K562 (cell line): ENCODE data around the gene TTC24. TPM values are rescaled to one million over a fixed set of nuclear protein-coding genes. Genes with fewer than 3 reads are reported as not detected.

Experiments
- ETV5 ChIP-seq: sonication (generic); formaldehyde crosslinking; IDR thresholded peaks from 2 replicates; pipeline ENCODE4 v1.4.0; 2020; ENCODE audit warnings: low read depth, mild to moderate bottlenecking, missing genetic modification reagents
- HCFC1 ChIP-seq: IDR thresholded peaks from 2 replicates; pipeline ENCODE4 v1.6.1; 2012; ENCODE audit warnings: low read depth, low read length, improper control_type of control experiment
- HMGN3 ChIP-seq: IDR thresholded peaks from 2 replicates; pipeline ENCODE4 v1.6.1; 2011; ENCODE audit warnings: borderline replicate concordance, low read depth, mild to moderate bottlenecking, mixed read lengths, low read length; ENCODE audit not compliant: insufficient read length; ENCODE audit errors: extremely low read depth
- MBD2 ChIP-seq: sonication (generic); IDR thresholded peaks from 2 replicates; pipeline ENCODE4 v1.6.1; 2016; ENCODE audit warnings: low read depth, borderline replicate concordance
- MLLT1 ChIP-seq, 2 experiments: fragments of 450-650 bp; IDR thresholded peaks; 2 replicates each; pipeline ENCODE4 v1.6.1; 2016
- MTA2 ChIP-seq: fragments of 450-650 bp; IDR thresholded peaks from 2 replicates; pipeline ENCODE4 v1.6.1; 2016; ENCODE audit warnings: low read depth
- NR2C1 ChIP-seq, 2 experiments: fragments of 450-650 bp; IDR thresholded peaks; 2 replicates each; pipeline ENCODE4 v1.6.1; 2017; ENCODE audit warnings: mild to moderate bottlenecking in 2 of 2, antibody characterized with exemption in 1 of 2, inconsistent platforms in 1 of 2, missing compliant biosample characterization in 1 of 2, missing genetic modification characterization in 1 of 2
- RBBP5 ChIP-seq: fragments of 200-600 bp; sonication (generic); IDR thresholded peaks from 2 replicates; pipeline ENCODE4 v1.6.1; 2012; ENCODE audit warnings: borderline replicate concordance, mild to moderate bottlenecking, low read length, control low read depth, inconsistent platforms; ENCODE audit not compliant: insufficient read depth, poor library complexity, severe bottlenecking
- SREBF2 ChIP-seq: sonication (generic); formaldehyde crosslinking; IDR thresholded peaks from 2 replicates; pipeline ENCODE4 v1.4.0; 2020; ENCODE audit warnings: mild to moderate bottlenecking, missing genetic modification reagents
- TAF1 ChIP-seq: IDR thresholded peaks from 2 replicates; pipeline ENCODE4 v1.6.1; 2011; ENCODE audit warnings: mild to moderate bottlenecking, low read length, moderate library complexity; ENCODE audit not compliant: insufficient read depth, control insufficient read depth, severe bottlenecking; ENCODE audit errors: extremely low read depth
- TEAD4 ChIP-seq, 2 experiments: sonication (generic) in 1 of 2; formaldehyde crosslinking in 1 of 2; IDR thresholded peaks; 2 replicates each; pipeline versions ENCODE4 v1.6.1 to v1.8.0; 2012 to 2022; ENCODE audit warnings: borderline replicate concordance in 1 of 2, inconsistent platforms in 1 of 2, low read length in 1 of 2, mild to moderate bottlenecking in 1 of 2, missing genetic modification reagents in 1 of 2
- TRIM28 ChIP-seq: fragments of 450-650 bp; IDR thresholded peaks from 2 replicates; pipeline ENCODE4 v1.6.1; 2017
- XRCC5 ChIP-seq: fragments of 200-400 bp; formaldehyde crosslinking; IDR thresholded peaks from 2 replicates; pipeline ENCODE4 v1.6.1; 2017; ENCODE audit warnings: low read depth, mild to moderate bottlenecking, low read length
- polyA plus RNA-seq, 8 experiments: library from polyadenylated mRNA; depleted of rRNA in 4 of 8; stranded (reverse) in 5 of 8; unstranded in 3 of 8; fragments of >200 nt; fragmentation: Nextera tagmentation in 2 of 8; fragmentation: Illumina TruSeq in 1 of 8; extraction: Ambion mirVana in 2 of 8; extraction: Trizol in 1 of 8; gene quantifications; 2 replicates each; pipeline versions ENCODE4 v1.2.1 to v1.2.3, GENCODE V29; 2011 to 2014; ENCODE audit warnings: inconsistent platforms in 1 of 8, missing spikeins in 1 of 8
- total RNA-seq, 7 experiments: library from RNA; depleted of rRNA in 6 of 7; stranded (reverse); fragments of >200 nt in 6 of 7; fragmentation: Illumina TruSeq in 2 of 7; extraction: Trizol in 2 of 7; gene quantifications; 2 replicates each; pipeline versions ENCODE4 v1.2.1 to v1.2.3, GENCODE V29; 2011 to 2021; ENCODE audit warnings: low replicate concordance in 1 of 7
- TF ChIP-seq, protein P1 (sequence below), 3 experiments: IDR thresholded peaks in 2 of 3; conservative IDR thresholded peaks in 1 of 3; 2 replicates each; pipeline ENCODE4 v1.5.1; 2011 to 2012; ENCODE audit warnings: low read length in 3 of 3, mild to moderate bottlenecking in 3 of 3, control low read depth in 2 of 3, improper control_type of control experiment in 1 of 3, inconsistent platforms in 1 of 3, low read depth in 1 of 3, mixed read lengths in 1 of 3, moderate library complexity in 1 of 3; ENCODE audit not compliant: insufficient read depth in 2 of 3
- TF ChIP-seq, protein P2 (sequence below): fragments of 450-650 bp; IDR thresholded peaks from 2 replicates; pipeline ENCODE4 v1.6.1; 2014; ENCODE audit warnings: low read depth, mild to moderate bottlenecking, moderate library complexity, borderline replicate concordance
- TF ChIP-seq, protein P3 (sequence below), 2 experiments: IDR thresholded peaks; 2 replicates each; pipeline ENCODE4 v1.6.1; 2012; ENCODE audit warnings: improper control_type of control experiment in 2 of 2, low read depth in 2 of 2, low read length in 2 of 2, borderline replicate concordance in 1 of 2

Gene TTC24
- total and polyA plus RNA-seq, 9 of the 15 experiments (the other 6 are each of a cell fraction or from before 2014, with no cell fraction given), result not detected

- TF ChIP-seq, protein P1, sequence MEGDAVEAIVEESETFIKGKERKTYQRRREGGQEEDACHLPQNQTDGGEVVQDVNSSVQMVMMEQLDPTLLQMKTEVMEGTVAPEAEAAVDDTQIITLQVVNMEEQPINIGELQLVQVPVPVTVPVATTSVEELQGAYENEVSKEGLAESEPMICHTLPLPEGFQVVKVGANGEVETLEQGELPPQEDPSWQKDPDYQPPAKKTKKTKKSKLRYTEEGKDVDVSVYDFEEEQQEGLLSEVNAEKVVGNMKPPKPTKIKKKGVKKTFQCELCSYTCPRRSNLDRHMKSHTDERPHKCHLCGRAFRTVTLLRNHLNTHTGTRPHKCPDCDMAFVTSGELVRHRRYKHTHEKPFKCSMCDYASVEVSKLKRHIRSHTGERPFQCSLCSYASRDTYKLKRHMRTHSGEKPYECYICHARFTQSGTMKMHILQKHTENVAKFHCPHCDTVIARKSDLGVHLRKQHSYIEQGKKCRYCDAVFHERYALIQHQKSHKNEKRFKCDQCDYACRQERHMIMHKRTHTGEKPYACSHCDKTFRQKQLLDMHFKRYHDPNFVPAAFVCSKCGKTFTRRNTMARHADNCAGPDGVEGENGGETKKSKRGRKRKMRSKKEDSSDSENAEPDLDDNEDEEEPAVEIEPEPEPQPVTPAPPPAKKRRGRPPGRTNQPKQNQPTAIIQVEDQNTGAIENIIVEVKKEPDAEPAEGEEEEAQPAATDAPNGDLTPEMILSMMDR (IDR thresholded peaks at IDR 0.05 in 2 of 3, conservative IDR thresholded peaks at IDR 0.05 in 1 of 3; ENCODE audit: insufficient read depth in 2 of 3, low read depth in 1 of 3, low read length in 3 of 3), result peak; percentile 63 to 83 (median 64)
- TF ChIP-seq MLLT1 (IDR thresholded peaks at IDR 0.05) (peak in 1 of 2 experiments; percentile 43; a peak in 1 of 4 replicates), HMGN3 (peak; percentile 26), NR2C1 (IDR thresholded peaks at IDR 0.05) (no peak), NR2C1 (tag; IDR thresholded peaks at IDR 0.05) (peak; percentile 36; the same call in 1 of the 2 replicates), MBD2 (peak; percentile 69; the same call in 1 of the 2 replicates), MTA2 (no peak), TEAD4 (IDR thresholded peaks at IDR 0.05; ENCODE audit: low read length) (no peak), TEAD4 (CRISPR knock-in tag; IDR thresholded peaks at IDR 0.05; ENCODE audit: borderline replicate concordance) (0 out of 2 replicates have a peak, but pooled peaks have one; percentile 38), ETV5 (CRISPR knock-in tag) (peak; percentile 51), RBBP5 (peak; percentile 83), TRIM28 (0 out of 2 replicates have a peak, but pooled peaks have one; percentile 28), TAF1 (peak; percentile 82), XRCC5 (no peak), HCFC1 (peak; percentile 75), SREBF2 (no peak)
- TF ChIP-seq, protein P2, sequence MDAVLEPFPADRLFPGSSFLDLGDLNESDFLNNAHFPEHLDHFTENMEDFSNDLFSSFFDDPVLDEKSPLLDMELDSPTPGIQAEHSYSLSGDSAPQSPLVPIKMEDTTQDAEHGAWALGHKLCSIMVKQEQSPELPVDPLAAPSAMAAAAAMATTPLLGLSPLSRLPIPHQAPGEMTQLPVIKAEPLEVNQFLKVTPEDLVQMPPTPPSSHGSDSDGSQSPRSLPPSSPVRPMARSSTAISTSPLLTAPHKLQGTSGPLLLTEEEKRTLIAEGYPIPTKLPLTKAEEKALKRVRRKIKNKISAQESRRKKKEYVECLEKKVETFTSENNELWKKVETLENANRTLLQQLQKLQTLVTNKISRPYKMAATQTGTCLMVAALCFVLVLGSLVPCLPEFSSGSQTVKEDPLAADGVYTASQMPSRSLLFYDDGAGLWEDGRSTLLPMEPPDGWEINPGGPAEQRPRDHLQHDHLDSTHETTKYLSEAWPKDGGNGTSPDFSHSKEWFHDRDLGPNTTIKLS, result no peak; the same call in 1 of the 2 replicates
- TF ChIP-seq, protein P3, sequence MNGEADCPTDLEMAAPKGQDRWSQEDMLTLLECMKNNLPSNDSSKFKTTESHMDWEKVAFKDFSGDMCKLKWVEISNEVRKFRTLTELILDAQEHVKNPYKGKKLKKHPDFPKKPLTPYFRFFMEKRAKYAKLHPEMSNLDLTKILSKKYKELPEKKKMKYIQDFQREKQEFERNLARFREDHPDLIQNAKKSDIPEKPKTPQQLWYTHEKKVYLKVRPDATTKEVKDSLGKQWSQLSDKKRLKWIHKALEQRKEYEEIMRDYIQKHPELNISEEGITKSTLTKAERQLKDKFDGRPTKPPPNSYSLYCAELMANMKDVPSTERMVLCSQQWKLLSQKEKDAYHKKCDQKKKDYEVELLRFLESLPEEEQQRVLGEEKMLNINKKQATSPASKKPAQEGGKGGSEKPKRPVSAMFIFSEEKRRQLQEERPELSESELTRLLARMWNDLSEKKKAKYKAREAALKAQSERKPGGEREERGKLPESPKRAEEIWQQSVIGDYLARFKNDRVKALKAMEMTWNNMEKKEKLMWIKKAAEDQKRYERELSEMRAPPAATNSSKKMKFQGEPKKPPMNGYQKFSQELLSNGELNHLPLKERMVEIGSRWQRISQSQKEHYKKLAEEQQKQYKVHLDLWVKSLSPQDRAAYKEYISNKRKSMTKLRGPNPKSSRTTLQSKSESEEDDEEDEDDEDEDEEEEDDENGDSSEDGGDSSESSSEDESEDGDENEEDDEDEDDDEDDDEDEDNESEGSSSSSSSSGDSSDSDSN (IDR thresholded peaks at IDR 0.05; ENCODE audit: borderline replicate concordance in 1 of 2, low read depth in 2 of 2, low read length in 2 of 2), result peak; percentile 53 to 94; a peak in 3 of 4 replicates
Measured at GRCh38 chr1:156623946-156624813, 44.7 kb downstream of the TTC24 start (continued).
